ENCODE measurements around the gene CHMP2B. TPM values are rescaled to one million over a fixed set of nuclear protein-coding genes. Genes with fewer than 3 reads are reported as not detected.
"Not testable (repeated sequence)": the region's sequence is repeated elsewhere in the genome, so short reads cannot be mapped to it uniquely, and the experiment has no call there.

CHMP2B gene
- total and polyA plus RNA-seq, 2 experiments from 2014 or later: 45.1 to 130 TPM

- TF ChIP-seq ZNF462 (CRISPR knock-in tag; IDR thresholded peaks at IDR 0.05): no peak
Observed at GRCh38 chr3:87288446-87288845, 61.3 kb downstream of the CHMP2B start (continued).

GRCh38 chr3:87298111-87298718, 71.1 kb downstream of the CHMP2B start:
- peak; percentile 66 for DNase-seq (ENCODE audit: low spot score)
- Mint-ChIP-seq H3K27me3 (ENCODE audit: insufficient read depth, low read depth, poor library complexity) (no peaks in the 10 kb centered on the region), H3K9me3 (no peaks in the 10 kb centered on the region; the same call in 2 of the 3 replicates), H3K4me3 (no peak overlapping the region), H3K4me1 (no peaks in the 10 kb centered on the region), H3K36me3 (ENCODE audit: low read depth) (no peaks in the 10 kb centered on the region), H3K27ac (no peak overlapping the region)
- no peaks in the 10 kb centered on the region for H3K27me3 ChIP-seq (ENCODE audit: insufficient read depth)
- H3F3A ChIP-seq (replicated peaks; ENCODE audit: low read depth): no peaks in the 10 kb centered on the region
- ATAC-seq: peak; percentile 44
- TF ChIP-seq, protein P1, sequence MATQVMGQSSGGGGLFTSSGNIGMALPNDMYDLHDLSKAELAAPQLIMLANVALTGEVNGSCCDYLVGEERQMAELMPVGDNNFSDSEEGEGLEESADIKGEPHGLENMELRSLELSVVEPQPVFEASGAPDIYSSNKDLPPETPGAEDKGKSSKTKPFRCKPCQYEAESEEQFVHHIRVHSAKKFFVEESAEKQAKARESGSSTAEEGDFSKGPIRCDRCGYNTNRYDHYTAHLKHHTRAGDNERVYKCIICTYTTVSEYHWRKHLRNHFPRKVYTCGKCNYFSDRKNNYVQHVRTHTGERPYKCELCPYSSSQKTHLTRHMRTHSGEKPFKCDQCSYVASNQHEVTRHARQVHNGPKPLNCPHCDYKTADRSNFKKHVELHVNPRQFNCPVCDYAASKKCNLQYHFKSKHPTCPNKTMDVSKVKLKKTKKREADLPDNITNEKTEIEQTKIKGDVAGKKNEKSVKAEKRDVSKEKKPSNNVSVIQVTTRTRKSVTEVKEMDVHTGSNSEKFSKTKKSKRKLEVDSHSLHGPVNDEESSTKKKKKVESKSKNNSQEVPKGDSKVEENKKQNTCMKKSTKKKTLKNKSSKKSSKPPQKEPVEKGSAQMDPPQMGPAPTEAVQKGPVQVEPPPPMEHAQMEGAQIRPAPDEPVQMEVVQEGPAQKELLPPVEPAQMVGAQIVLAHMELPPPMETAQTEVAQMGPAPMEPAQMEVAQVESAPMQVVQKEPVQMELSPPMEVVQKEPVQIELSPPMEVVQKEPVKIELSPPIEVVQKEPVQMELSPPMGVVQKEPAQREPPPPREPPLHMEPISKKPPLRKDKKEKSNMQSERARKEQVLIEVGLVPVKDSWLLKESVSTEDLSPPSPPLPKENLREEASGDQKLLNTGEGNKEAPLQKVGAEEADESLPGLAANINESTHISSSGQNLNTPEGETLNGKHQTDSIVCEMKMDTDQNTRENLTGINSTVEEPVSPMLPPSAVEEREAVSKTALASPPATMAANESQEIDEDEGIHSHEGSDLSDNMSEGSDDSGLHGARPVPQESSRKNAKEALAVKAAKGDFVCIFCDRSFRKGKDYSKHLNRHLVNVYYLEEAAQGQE (IDR thresholded peaks at IDR 0.05; ENCODE audit: unreplicated experiment): no peak
- peak; percentile 75 to 84 for TF ChIP-seq CTCF (conservative IDR thresholded peaks at IDR 0.05; ENCODE audit: low read depth in 2 of 2)
- no peak overlapping the region for H2AFZ ChIP-seq
- no peaks in the 10 kb centered on the region for H3K9me2 ChIP-seq (ENCODE audit: insufficient read depth)
- no peaks in the 10 kb centered on the region for H4K20me1 ChIP-seq (replicated peaks; ENCODE audit: insufficient read depth)
- H3K4me2 ChIP-seq: no peak overlapping the region
- H3K4me1 ChIP-seq (ENCODE audit: insufficient read depth): no peaks in the 10 kb centered on the region
- no peak overlapping the region for H3K27ac ChIP-seq (ENCODE audit: low read depth)
- no peaks in the 10 kb centered on the region for H3K36me3 ChIP-seq (ENCODE audit: insufficient read depth)
- no peaks in the 10 kb centered on the region for H3K79me2 ChIP-seq (replicated peaks; ENCODE audit: insufficient read depth)
- no peak overlapping the region for H3K4me3 ChIP-seq

DNA sequence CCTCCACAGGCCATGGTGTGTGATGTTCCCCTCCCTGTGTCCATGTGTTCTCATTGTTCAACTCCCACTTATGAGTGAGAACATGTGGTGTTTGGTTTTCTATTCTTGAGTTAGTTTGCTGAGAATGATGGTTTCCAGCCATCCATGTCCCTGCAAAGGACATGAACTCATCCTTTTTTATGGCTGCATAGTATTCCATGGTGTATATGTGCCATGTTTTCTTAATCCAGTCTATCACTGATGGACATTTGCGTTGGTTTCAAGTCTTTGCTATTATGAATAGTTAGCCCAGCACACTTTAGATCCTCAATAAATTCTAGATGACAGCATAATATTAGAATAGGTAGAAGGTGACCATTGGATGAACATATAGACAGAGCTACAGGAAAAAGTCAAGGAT, 77.9 kb downstream of the CHMP2B start:
- H3K4me1 Mint-ChIP-seq, ATAC-seq, H3K9me3 Mint-ChIP-seq: not testable (repeated sequence)

More for the DNA sequence above, 77.9 kb downstream of the CHMP2B start:
- not testable (repeated sequence) for H3K4me3 Mint-ChIP-seq; H3F3A ChIP-seq (replicated peaks; ENCODE audit: low read depth); H3K4me1 ChIP-seq (ENCODE audit: insufficient read depth); H3K27ac ChIP-seq (ENCODE audit: low read depth); H4K20me1 ChIP-seq (replicated peaks; ENCODE audit: insufficient read depth); H3K9me2 ChIP-seq (ENCODE audit: insufficient read depth); H3K4me3 ChIP-seq; H3K36me3 Mint-ChIP-seq (ENCODE audit: low read depth); H3K27me3 ChIP-seq (ENCODE audit: insufficient read depth); H3K4me2 ChIP-seq; H3K36me3 ChIP-seq (ENCODE audit: insufficient read depth); DNase-seq (ENCODE audit: low spot score); H3K27ac Mint-ChIP-seq; H3K79me2 ChIP-seq (replicated peaks; ENCODE audit: insufficient read depth); H3K27me3 Mint-ChIP-seq (ENCODE audit: insufficient read depth, low read depth, poor library complexity); H2AFZ ChIP-seq
